ENCODE measurements around the gene GCNT2.
"Not testable (repeated sequence)": the region's sequence is repeated elsewhere in the genome, so short reads cannot be mapped to it uniquely, and the experiment has no call there.

Gene GCNT2

DNA sequence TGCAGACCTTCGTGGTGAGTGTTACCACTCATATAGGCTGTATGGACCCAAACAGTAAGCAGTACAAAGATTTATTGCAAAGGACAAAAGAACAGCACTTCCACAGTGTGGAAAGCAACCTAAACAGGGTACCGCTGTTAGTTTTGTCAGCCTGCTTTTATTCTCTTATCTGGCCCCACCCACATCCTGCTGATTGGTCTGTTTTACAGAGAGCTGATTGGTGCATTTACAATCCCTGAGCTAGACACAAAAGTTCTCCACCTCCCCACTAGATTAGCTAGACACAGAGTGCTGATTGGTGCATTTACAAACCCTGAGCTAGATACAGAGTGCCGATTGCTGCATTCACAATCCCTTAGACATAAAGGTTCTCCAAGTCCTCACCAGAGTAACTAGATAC lies 95.1 kb downstream of the GCNT2 start:
- H3K4me1 ChIP-seq (ENCODE audit: control insufficient read depth, insufficient read depth, low read length, poor library complexity, severe bottlenecking); H3K36me3 ChIP-seq (ENCODE audit: control insufficient read depth, insufficient read depth, low read length); DNase-seq; H3K27me3 ChIP-seq (replicated peaks; ENCODE audit: control insufficient read depth, insufficient read depth, low read length, poor library complexity, severe bottlenecking); H3K9me3 ChIP-seq (ENCODE audit: control insufficient read depth, low read length); H3K4me3 ChIP-seq (ENCODE audit: insufficient read depth, low read depth, low read length, poor library complexity, severe bottlenecking); H3K27ac ChIP-seq (ENCODE audit: insufficient read depth, low read length, poor library complexity, severe bottlenecking): not testable (repeated sequence)

DNA sequence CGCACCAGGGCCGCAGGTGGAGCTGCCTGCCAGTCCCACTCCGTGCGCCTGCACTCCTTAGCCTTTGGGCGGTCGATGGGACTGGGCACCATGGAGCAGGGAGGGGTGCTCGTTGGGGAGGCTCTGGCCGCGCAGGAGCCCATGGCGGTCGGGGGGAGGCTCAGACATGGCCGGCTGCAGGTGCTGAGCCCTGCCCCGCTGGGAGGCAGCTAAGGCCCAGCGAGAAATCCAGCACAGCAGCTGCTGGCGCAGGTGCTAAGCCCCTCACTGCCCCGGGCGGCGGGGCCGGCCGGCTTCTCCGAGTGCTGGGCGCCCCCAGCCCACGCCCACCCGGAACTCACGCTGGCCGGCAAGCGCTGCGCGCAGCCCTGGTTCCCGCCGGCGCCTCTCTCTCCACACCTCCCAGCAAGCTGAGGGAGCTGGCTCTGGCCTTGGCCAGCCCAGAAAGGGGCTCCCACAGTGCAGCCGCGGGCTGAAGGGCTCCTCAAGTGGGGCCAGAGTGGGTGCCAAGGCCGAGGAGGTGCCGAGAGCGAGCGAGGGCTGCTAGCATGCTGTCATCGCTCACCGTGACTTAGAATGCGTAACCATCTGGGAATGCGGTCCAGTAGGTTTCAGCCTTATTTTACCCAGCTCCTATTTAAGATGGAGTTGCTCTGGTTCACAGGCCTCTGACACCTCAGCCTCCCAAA lies 96.0 kb downstream of the GCNT2 start:
- peaks cover 4% of the 10 kb centered on the region for H3K36me3 ChIP-seq (ENCODE audit: control insufficient read depth, insufficient read depth, low read length)
- H3K4me1 ChIP-seq (ENCODE audit: control insufficient read depth, insufficient read depth, low read length, poor library complexity, severe bottlenecking), result no peaks in the 10 kb centered on the region
- DNase-seq, result no peak
- H3K4me3 ChIP-seq (ENCODE audit: insufficient read depth, low read depth, low read length, poor library complexity, severe bottlenecking), result no peak overlapping the region
- no peaks in the 10 kb centered on the region for H3K9me3 ChIP-seq (ENCODE audit: control insufficient read depth, low read length)
- H3K27ac ChIP-seq (ENCODE audit: insufficient read depth, low read length, poor library complexity, severe bottlenecking), result no peak overlapping the region
- no peaks in the 10 kb centered on the region for H3K27me3 ChIP-seq (replicated peaks; ENCODE audit: control insufficient read depth, insufficient read depth, low read length, poor library complexity, severe bottlenecking)

DNA sequence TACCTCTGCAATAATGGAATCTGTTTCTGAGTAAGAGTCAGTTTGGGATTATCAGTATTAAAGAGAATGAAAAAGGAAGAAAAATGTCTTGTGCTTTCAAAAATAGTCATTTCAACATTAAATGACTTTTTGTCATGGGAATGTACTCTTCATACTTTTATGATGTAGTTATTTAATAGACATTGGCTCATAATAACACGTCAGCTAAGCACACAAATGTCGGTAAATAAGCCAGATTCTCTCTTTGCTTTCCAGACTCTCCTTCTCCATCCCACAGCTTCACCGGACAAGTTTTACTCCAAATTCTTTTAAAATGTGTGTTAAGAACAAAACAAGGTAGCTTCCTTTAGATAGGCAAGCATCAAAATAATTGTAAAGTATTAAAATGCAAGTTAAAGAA lies 97.3 kb downstream of the GCNT2 start:
- Histone ChIP-seq H3K27me3 (replicated peaks; ENCODE audit: control insufficient read depth, insufficient read depth, low read length, poor library complexity, severe bottlenecking) (no peaks in the 10 kb centered on the region), H3K4me3 (ENCODE audit: insufficient read depth, low read depth, low read length, poor library complexity, severe bottlenecking) (no peak overlapping the region), H3K27ac (ENCODE audit: insufficient read depth, low read length, poor library complexity, severe bottlenecking) (no peak overlapping the region), H3K36me3 (ENCODE audit: control insufficient read depth, insufficient read depth, low read length) (peaks cover 4% of the 10 kb centered on the region), H3K9me3 (ENCODE audit: control insufficient read depth, low read length) (no peaks in the 10 kb centered on the region), H3K4me1 (ENCODE audit: control insufficient read depth, insufficient read depth, low read length, poor library complexity, severe bottlenecking) (no peaks in the 10 kb centered on the region)
- DNase-seq, result no peak

DNA sequence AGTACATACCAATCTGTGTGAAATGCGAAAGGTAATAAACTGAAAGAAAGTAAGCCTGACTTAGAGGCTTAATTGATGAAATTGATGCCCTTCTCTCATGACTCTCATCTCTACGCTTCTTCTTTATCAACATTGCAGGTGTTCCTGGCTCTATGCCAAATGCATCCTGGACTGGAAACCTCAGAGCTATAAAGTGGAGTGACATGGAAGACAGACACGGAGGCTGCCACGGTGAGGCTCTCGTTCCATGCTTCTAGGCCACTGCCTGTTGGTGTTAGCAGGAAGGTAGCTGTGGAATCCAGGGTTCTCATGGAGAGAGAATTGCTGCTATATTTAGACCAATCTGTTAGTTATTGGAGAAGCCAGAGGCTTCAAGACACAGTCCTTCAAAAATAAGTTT lies 100.1 kb downstream of the GCNT2 start:
- DNase-seq, result no peak
- H3K9me3 ChIP-seq (ENCODE audit: control insufficient read depth, low read length), result no peaks in the 10 kb centered on the region
- no peak overlapping the region for H3K4me3 ChIP-seq (ENCODE audit: insufficient read depth, low read depth, low read length, poor library complexity, severe bottlenecking)
- no peaks in the 10 kb centered on the region for H3K27me3 ChIP-seq (replicated peaks; ENCODE audit: control insufficient read depth, insufficient read depth, low read length, poor library complexity, severe bottlenecking)
- H3K27ac ChIP-seq (ENCODE audit: insufficient read depth, low read length, poor library complexity, severe bottlenecking), result no peak overlapping the region
- H3K4me1 ChIP-seq (ENCODE audit: control insufficient read depth, insufficient read depth, low read length, poor library complexity, severe bottlenecking), result no peaks in the 10 kb centered on the region
- H3K36me3 ChIP-seq (ENCODE audit: control insufficient read depth, insufficient read depth, low read length), result peaks cover 4% of the 10 kb centered on the region

DNA sequence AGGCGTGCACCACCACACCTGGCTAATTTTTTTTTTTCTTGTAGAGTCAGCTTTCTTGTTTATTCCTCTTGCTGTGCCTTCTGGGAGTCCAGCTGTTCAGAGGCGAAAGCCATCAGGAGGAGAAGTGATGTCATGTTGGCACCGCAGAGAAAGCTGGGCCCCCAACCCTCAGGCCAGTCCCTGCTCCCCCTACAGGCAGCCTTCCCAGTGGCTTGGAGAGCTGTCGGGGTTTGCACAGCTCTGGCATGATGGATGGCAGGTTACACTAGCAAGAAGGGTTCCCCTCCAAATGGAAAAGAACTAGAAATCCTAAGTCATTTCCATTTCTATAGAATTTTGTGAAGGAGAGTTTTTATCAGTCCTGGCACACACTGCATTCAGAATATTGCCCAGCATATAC lies 100.7 kb downstream of the GCNT2 start:
- DNase-seq, result no peak
- Histone ChIP-seq H3K27ac (ENCODE audit: insufficient read depth, low read length, poor library complexity, severe bottlenecking) (no peak overlapping the region), H3K36me3 (ENCODE audit: control insufficient read depth, insufficient read depth, low read length) (peaks cover 4% of the 10 kb centered on the region)

DNA sequence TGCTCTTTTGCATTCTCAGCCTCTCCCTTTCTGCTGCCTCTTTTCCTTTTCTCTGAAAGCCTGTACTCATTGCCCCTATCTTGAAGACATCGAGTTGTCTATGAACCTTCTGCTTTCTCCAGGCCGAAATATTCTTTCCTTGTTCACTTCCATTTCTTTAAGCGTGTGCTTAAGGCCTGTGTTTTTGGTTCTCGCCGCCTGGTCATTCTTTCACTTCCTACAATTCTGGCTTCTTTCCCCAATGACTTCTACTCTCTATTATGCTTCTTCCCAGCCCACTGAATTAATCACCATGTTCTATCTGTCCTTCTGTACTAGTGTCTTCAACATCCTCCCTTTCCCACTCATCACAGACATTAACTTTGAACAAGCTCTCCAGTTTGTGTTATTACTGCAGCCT lies 103.7 kb downstream of the GCNT2 start:
- H3K4me3 ChIP-seq (ENCODE audit: insufficient read depth, low read depth, low read length, poor library complexity, severe bottlenecking), result no peak overlapping the region
- no peaks in the 10 kb centered on the region for H3K4me1 ChIP-seq (ENCODE audit: control insufficient read depth, insufficient read depth, low read length, poor library complexity, severe bottlenecking)
- H3K9me3 ChIP-seq (ENCODE audit: control insufficient read depth, low read length), result no peaks in the 10 kb centered on the region
- H3K36me3 ChIP-seq (ENCODE audit: control insufficient read depth, insufficient read depth, low read length), result peaks cover 4% of the 10 kb centered on the region
- H3K27ac ChIP-seq (ENCODE audit: insufficient read depth, low read length, poor library complexity, severe bottlenecking), result no peak overlapping the region
- DNase-seq, result no peak
- no peaks in the 10 kb centered on the region for H3K27me3 ChIP-seq (replicated peaks; ENCODE audit: control insufficient read depth, insufficient read depth, low read length, poor library complexity, severe bottlenecking)

More for the DNA sequence above, 100.7 kb downstream of the GCNT2 start:
- no peaks in the 10 kb centered on the region for H3K9me3 ChIP-seq (ENCODE audit: control insufficient read depth, low read length)
- H3K4me3 ChIP-seq (ENCODE audit: insufficient read depth, low read depth, low read length, poor library complexity, severe bottlenecking), result no peak overlapping the region
- no peaks in the 10 kb centered on the region for H3K27me3 ChIP-seq (replicated peaks; ENCODE audit: control insufficient read depth, insufficient read depth, low read length, poor library complexity, severe bottlenecking)
- H3K4me1 ChIP-seq (ENCODE audit: control insufficient read depth, insufficient read depth, low read length, poor library complexity, severe bottlenecking), result no peaks in the 10 kb centered on the region

DNA sequence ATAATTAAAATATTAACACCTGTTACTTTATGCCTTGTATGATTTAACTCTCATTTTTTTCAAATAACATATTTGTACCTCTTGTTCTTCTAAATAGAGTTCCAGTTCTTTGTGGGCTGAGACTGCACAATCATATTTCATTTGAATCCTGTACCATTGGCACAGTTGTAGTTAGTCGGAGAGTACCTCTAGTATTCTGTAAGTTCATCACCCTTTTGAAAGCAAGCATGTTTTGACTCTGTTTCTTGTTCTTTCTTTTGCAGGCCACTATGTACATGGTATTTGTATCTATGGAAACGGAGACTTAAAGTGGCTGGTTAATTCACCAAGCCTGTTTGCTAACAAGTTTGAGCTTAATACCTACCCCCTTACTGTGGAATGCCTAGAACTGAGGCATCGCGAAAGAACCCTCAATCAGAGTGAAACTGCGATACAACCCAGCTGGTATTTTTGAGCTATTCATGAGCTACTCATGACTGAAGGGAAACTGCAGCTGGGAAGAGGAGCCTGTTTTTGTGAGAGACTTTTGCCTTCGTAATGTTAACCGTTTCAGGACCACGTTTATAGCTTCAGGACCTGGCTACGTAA lies 105.1 kb downstream of the GCNT2 start:
- Histone ChIP-seq H3K36me3 (ENCODE audit: control insufficient read depth, insufficient read depth, low read length) (peaks cover 4% of the 10 kb centered on the region), H3K27ac (ENCODE audit: insufficient read depth, low read length, poor library complexity, severe bottlenecking) (no peak overlapping the region), H3K27me3 (replicated peaks; ENCODE audit: control insufficient read depth, insufficient read depth, low read length, poor library complexity, severe bottlenecking) (no peaks in the 10 kb centered on the region), H3K4me3 (ENCODE audit: insufficient read depth, low read depth, low read length, poor library complexity, severe bottlenecking) (no peak overlapping the region), H3K4me1 (ENCODE audit: control insufficient read depth, insufficient read depth, low read length, poor library complexity, severe bottlenecking) (no peaks in the 10 kb centered on the region), H3K9me3 (ENCODE audit: control insufficient read depth, low read length) (no peaks in the 10 kb centered on the region)
- no peak for DNase-seq

DNA sequence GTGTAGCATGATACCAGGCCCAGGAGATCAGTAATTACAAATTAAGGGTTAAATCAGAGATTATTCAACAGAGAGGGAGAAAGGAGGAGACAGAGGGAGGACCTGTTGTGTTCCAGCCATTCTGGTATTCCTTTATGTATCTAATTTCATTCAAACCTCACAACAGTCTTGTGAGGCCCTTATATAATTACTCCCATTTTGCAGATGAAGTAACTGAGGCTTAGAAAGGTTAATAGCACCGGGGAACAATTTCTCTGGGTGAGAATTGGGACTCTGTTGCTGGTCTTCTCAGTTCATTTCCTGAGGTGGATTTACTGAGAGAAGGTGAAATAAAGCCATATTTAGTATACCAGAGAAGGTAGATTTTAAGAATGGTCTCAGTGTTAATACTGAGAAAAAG lies 106.6 kb downstream of the GCNT2 start:
- H3K4me1 ChIP-seq (ENCODE audit: control insufficient read depth, insufficient read depth, low read length, poor library complexity, severe bottlenecking), result no peaks in the 10 kb centered on the region
- no peak overlapping the region for H3K4me3 ChIP-seq (ENCODE audit: insufficient read depth, low read depth, low read length, poor library complexity, severe bottlenecking)
- DNase-seq, result no peak
- no peak overlapping the region for H3K27ac ChIP-seq (ENCODE audit: insufficient read depth, low read length, poor library complexity, severe bottlenecking)
- no peaks in the 10 kb centered on the region for H3K9me3 ChIP-seq (ENCODE audit: control insufficient read depth, low read length)
- no peaks in the 10 kb centered on the region for H3K27me3 ChIP-seq (replicated peaks; ENCODE audit: control insufficient read depth, insufficient read depth, low read length, poor library complexity, severe bottlenecking)
- no peaks in the 10 kb centered on the region for H3K36me3 ChIP-seq (ENCODE audit: control insufficient read depth, insufficient read depth, low read length)

DNA sequence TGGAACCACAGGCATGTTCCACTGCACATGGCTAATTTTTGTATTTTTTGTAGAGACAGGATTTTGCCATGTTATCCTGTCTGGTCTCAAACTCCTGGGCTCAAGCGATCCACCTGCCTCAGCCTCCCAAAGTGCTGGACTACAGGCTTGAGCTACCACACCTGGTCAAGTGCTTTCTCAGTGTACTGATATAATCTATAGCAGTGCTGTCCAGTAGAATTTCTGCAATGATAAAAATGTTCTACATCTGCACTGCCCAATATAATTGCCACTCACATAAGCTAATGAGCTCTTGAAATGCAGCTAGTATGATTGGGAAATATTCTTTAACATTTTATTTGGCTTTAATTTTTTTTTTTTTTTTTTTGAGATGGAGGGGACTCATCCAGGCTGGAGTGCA lies 109.0 kb downstream of the GCNT2 start:
- Histone ChIP-seq H3K27me3 (replicated peaks; ENCODE audit: control insufficient read depth, insufficient read depth, low read length, poor library complexity, severe bottlenecking) (no peaks in the 10 kb centered on the region), H3K4me1 (ENCODE audit: control insufficient read depth, insufficient read depth, low read length, poor library complexity, severe bottlenecking) (no peaks in the 10 kb centered on the region), H3K9me3 (ENCODE audit: control insufficient read depth, low read length) (no peaks in the 10 kb centered on the region), H3K36me3 (ENCODE audit: control insufficient read depth, insufficient read depth, low read length) (no peaks in the 10 kb centered on the region), H3K27ac (ENCODE audit: insufficient read depth, low read length, poor library complexity, severe bottlenecking) (no peak overlapping the region), H3K4me3 (ENCODE audit: insufficient read depth, low read depth, low read length, poor library complexity, severe bottlenecking) (no peak overlapping the region)
- no peak for DNase-seq

DNA sequence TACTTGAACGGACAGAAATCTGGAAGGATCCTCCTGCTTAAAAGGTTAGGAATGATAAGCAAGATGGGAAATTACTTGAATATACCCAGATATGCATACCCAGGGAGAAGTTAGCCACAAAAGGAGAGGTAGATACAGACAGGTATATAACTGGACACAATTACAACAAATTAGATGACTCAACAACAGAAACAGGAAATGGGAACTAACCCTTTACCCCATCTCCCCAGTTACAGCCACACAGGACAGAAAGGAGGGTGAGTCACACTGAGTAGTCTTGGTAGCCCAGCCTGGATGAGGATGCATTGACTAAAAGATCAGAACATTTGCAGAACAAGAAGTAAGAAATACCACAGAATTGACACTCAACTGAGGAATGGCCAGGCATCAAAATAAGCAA lies 112.1 kb downstream of the GCNT2 start:
- no peak overlapping the region for H3K4me3 ChIP-seq (ENCODE audit: insufficient read depth, low read depth, low read length, poor library complexity, severe bottlenecking)
- DNase-seq, result no peak
- no peaks in the 10 kb centered on the region for H3K27me3 ChIP-seq (replicated peaks; ENCODE audit: control insufficient read depth, insufficient read depth, low read length, poor library complexity, severe bottlenecking)

More for the DNA sequence above, 112.1 kb downstream of the GCNT2 start:
- Histone ChIP-seq H3K9me3 (ENCODE audit: control insufficient read depth, low read length) (no peaks in the 10 kb centered on the region), H3K27ac (ENCODE audit: insufficient read depth, low read length, poor library complexity, severe bottlenecking) (no peak overlapping the region), H3K4me1 (ENCODE audit: control insufficient read depth, insufficient read depth, low read length, poor library complexity, severe bottlenecking) (no peaks in the 10 kb centered on the region), H3K36me3 (ENCODE audit: control insufficient read depth, insufficient read depth, low read length) (no peaks in the 10 kb centered on the region)
